SKM-1 (cell line): ENCODE data around the gene MBNL1.
"Not testable (repeated sequence)": the region's sequence is repeated elsewhere in the genome, so short reads cannot be mapped to it uniquely, and the experiment has no call there.

Experiments
- DNase-seq: peaks from one replicate; lab custom pipeline; 2025; ENCODE audit not compliant: unreplicated experiment; lab: John Stamatoyannopoulos, UW

MBNL1 gene

GRCh38 chr3:152346058-152346457 lies 77.3 kb downstream of the MBNL1 start:
- no peak for DNase-seq

DNA sequence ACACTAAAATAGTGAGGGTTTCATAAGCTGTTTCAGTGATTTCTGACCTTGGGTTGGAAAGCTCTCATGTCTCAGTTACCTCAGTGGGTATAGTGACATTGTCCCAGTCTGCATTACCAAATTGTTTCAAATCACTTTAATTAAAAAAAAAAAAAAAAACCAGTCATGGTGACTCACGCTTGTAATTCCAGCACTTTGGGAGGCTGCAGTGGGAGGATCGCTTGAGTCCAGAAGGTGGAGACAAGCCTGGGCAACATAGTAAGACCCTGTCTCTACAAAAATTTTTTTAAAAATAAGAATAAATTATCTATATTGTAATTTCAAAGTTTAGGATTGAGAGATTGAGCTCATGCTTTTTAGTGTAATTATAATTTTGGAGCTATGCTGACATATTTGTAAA lies 78.0 kb downstream of the MBNL1 start:
- no peak for DNase-seq

DNA sequence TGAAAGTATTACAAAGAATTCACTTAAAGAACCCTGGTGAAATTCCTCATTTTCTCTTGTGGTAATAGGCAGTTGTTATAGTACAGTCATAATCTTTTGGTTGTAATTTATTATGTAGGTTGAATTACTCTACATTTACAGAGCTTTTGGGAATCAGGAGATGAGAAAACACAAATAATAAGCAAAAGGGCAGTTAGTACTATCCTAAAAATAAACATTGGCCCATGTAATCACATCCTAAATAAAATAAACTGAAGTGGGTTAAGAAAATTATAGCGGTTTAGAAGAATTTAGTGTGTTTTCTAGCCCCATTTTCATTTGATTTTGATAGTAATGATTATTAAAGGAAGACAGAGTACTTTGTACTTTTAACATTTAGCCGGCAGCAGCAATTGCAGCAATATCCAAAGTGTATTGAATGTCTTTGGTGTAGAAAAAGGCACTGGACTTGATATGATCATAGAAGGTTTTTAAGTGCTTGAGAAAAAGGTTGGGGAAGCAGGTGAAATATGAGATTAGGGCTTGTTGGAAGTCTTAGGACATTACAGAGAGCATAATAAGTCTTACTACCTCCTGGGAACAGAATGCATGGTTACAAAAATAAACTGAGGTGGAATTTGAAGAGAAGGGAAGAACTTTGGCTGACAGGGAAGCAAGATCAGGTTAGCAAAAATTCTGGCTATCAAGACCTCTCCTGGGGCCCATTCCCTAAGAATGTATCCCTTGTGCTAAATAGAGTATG lies 79.9 kb downstream of the MBNL1 start:
- no peak for DNase-seq

DNA sequence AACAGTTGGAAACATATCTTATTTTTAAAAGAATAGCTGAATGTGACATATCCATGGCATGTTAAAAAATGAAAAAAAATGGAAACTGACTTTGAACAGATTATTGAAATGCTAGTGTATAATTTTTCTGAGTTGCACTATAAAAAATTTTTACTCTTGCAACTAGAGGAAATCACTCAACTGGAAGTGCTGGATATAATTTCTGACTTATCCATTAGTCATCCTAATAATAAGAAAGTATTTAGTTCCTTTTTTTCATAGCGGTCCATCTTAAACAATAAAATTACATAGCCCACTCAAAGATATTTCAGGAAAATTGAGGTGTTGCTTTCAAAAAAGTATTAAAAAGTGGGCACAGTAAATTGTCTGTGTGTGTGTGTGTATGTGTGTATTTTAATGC lies 80.7 kb downstream of the MBNL1 start:
- no peak for DNase-seq

DNA sequence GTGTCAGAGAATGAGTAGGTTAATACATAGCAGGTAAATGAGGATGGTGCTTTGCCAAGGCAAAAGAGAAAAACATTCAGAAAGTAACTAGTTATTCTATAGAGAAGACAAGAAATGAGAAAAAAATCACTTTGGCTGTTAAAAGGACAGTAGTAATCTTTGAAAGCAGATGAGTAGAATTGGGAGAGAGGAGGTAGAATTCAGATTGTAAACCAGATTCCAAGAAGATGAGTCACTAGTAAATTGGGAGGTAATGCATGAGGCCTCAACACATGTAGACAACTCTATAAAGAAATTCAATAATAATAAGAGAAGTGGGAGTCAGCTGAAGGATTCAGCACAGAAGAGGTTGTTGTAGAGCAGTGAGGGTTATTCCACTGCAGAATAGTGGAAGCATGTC lies 81.4 kb downstream of the MBNL1 start:
- no peak for DNase-seq

DNA sequence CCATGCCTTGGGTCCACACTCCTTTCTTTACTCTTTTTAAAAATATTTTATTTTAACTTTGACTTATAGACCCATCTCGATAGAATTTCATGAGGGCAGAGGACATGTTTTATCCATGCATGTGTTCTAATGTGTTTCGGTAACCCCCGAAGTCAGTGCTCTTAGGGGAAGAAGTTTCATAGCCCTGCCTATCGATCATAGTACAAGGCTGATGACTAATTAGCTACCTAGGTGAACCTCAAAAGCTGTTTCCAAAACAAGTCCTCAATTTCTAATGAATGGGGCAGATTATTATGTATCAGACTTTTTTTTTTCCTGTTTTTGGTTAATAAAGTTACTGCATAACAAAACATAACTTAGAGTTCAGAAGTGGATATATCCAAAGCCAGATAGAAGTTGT lies 82.0 kb downstream of the MBNL1 start:
- no peak for DNase-seq

DNA sequence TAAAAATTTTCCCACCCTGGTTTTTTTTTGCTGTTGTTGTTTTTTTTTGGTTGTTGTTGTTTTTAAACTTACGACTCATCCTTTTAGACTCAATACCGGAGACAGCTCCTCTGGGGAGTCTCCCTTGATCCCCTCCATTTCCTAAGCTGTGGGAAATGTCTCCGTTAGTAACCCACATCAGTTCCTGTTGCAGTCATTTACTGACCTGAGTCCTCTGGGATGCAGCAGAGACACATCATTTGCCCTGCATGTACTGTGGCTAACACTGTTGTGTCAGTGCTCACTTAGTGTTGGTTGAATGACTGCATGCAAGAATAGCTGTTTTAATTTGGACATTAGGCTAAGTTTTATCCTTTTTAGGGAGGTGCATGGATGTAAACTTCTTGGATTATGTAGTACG lies 83.8 kb downstream of the MBNL1 start:
- no peak for DNase-seq

GRCh38 chr3:152353578-152353977 lies 84.8 kb downstream of the MBNL1 start:
- DNase-seq, result no peak

DNA sequence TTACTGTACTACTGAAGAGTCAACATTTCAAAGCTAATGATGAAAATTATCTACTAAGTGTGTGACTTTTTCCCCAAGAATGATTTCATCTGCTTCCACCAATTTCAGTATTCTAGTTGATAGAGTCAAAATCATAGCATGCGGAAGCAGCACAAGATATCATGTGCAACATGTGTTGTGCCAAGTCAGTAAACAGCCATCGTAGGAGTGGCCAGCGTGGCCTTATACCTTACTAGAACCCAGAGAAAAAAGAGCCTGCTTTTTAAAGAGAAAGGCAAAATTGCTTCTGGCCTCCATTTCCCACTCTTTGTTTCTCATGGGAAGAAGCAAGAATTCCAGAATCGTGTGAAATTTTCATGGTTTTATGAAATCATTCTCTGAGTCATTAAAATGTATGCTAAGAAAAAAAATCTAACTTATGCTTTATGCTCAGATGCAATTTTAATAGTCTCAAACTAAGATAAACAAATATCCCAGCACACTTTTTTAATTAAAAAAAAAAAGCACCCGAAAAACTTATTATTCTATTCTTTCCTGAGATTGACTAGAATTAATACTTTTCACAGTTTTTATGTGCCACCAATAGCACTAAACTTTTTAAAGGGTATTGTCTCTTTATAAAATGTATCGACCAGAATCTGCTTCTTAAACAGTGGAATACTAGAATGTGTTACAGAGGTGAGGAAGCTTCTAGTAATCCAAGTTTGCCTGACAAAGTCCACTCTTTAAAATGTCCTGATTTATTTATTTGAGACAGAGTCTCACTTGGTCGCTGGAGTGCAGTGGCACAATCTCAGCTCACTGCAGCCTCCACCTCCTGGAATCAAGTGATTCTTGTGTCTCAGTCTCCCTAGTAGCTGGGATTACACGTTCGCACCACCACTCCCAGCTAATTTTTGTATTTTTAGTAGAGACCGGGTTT lies 87.3 kb downstream of the MBNL1 start:
- DNase-seq, result no peak

DNA sequence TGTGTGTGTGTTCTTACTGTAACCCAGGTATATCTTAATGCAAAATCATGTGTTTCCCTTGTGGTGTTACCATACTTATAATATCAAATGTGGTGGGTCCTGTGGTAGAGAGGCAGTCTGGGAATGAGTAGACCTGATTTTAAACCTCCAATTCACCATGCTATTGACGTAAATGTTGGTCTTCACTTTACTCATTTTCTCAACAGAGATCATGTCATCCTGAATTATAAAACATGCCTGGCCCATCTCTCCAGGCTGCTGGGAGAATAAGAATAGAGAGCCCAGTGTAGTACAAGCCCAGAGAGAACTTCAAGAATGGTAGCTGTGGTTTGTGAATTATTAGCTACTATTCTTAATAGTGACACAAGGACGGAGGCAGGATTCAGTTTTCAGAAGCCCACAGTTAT lies 88.1 kb downstream of the MBNL1 start:
- no peak for DNase-seq

- no peak for DNase-seq
Measured at GRCh38 chr3:152357587-152357986, 88.9 kb downstream of the MBNL1 start.

DNA sequence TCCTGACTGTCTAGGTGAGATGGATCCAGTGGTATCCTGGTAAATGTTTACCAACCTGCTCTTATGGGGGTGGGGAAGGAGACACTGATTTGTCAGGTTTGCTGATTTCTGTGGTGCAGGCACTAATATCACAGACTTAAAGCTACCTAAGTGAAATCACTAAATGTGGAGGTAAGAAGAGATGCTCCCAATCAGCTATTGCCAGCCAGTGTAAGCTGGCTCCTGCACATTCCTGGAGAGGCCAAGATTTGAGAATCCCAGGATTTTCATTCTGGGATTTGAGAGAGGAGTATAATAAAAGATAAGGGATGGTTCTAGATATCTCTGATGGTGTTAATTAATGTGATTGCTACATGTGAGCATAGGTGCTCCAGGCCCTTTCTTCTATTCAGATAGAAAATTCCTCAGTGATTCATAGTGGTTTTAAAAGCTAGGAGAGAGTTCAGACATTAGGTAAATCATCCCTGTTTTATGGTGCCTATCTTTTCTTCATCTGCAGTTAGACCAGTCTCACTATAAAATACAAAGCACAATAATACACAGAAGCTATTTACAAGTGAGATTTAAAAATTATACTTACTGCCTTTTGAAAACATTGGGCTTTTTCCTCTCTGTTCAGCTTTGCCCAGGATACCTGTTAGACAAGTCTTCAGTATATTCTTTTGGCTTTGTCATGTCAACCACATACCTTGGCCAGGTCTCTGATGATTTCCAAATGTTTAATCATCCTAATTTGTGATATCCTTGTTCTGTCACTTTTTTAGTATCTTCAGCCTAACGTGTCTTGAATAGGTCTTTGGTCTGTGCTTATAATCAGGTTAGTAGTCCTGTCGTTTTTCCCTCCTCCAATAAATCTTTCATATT lies 90.9 kb downstream of the MBNL1 start:
- DNase-seq, result no peak

- DNase-seq, result no peak
Measured at GRCh38 chr3:152360302-152360701, 91.6 kb downstream of the MBNL1 start.

- no peak for DNase-seq
Measured at GRCh38 chr3:152360966-152361365, 92.2 kb downstream of the MBNL1 start.

GRCh38 chr3:152362086-152362485 lies 93.4 kb downstream of the MBNL1 start:
- no peak for DNase-seq

DNA sequence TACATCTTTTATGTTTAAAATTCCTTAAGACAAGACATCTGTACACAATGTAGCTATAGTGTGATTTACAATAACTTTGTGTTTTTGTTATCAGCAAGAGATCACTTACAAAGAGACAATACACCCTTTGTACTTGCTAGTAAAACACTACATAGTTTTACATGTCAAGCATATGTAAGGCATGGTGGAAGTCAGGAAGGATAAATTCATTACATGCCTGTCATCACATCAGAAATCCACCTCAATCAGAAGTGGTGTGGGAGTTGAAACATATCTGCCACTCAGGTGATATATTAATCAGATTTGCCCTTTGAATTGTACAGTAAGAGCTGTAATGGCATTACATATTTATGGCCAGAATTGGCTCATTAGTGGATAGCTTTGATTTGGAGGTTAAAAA lies 95.5 kb downstream of the MBNL1 start:
- DNase-seq, result no peak

- DNase-seq, result no peak
Measured at GRCh38 chr3:152365126-152365525, 96.4 kb downstream of the MBNL1 start.

GRCh38 chr3:152365766-152366593 lies 97.3 kb downstream of the MBNL1 start:
- DNase-seq, result no peak

GRCh38 chr3:152367192-152367591 lies 98.5 kb downstream of the MBNL1 start:
- DNase-seq, result not testable (repeated sequence)

- not testable (repeated sequence) for DNase-seq
Measured at GRCh38 chr3:152372633-152373032, 103.9 kb downstream of the MBNL1 start.
